Right lobe of liver (tissue), 6 donors: ENCODE measurements around the gene HDAC4. TPM values are rescaled to one million over a fixed set of nuclear protein-coding genes. Genes with fewer than 3 reads are reported as not detected.

Source experiments
- ATAC-seq, 4 donors: fragments of 200-7000 bp; cut with Tn5 transposase; one replicate each; pipeline ENCODE4 v1.9.1; 2020; ENCODE audit warnings: mild to moderate bottlenecking in 4 of 4, moderate library complexity in 4 of 4
- DNase-seq, 3 donors: peaks; one replicate each; pipeline ENCODE4 v3.0.0-alpha.2; 2020
- H3K27ac ChIP-seq, 3 donors: fragments of 200-600 bp; one replicate each; pipeline ENCODE4 v1.8.0; 2022
- H3K27me3 ChIP-seq, 2 donors: fragments of 200-600 bp; one replicate each; pipeline ENCODE4 v1.8.0; 2022
- H3K36me3 ChIP-seq, 4 donors: fragments of 200-600 bp; sonication (generic) in 1 of 4; one replicate each; pipeline versions ENCODE4 v1.5.1 to v1.8.0; 2017 to 2022; ENCODE audit warnings: control low read depth in 1 of 4
- H3K4me1 ChIP-seq, 4 donors: fragments of 200-600 bp; sonication (generic) in 1 of 4; one replicate each; pipeline versions ENCODE4 v1.5.1 to v1.8.0; 2017 to 2022; ENCODE audit warnings: control low read depth in 1 of 4
- H3K4me3 ChIP-seq, 3 donors: fragments of 200-600 bp; one replicate each; pipeline ENCODE4 v1.8.0; 2022
- H3K9me3 ChIP-seq, 4 donors: fragments of 200-600 bp; sonication (generic) in 1 of 4; one replicate each; pipeline versions ENCODE4 v1.5.1 to v1.8.0; 2017 to 2022; ENCODE audit warnings: control low read depth in 1 of 4
- POLR2A ChIP-seq: fragments of 450-650 bp; IDR thresholded peaks from one replicate; pipeline ENCODE4 v1.6.1; 2017; ENCODE audit warnings: antibody characterized with exemption, mild to moderate bottlenecking
- WGBS: methylation state at CpG from one replicate; pipeline ENCODE4 v1.1.6; 2018; ENCODE audit warnings: low coverage, low lambda C conversion rate; ENCODE audit not compliant: insufficient coverage; ENCODE audit errors: missing lambda C conversion rate; 5-methylcytosine and 5-hydroxymethylcytosine counted together
- intact Hi-C, 2 donors: fragments of 100-400 bp; cut with DNase I; formaldehyde crosslinking; loops; one replicate each; pipeline versions ENCODE4 v1.11.2 to v1.14.1; 2022
- total RNA-seq, 6 experiments: library from RNA; depleted of rRNA in 2 of 6; stranded (reverse); fragments of >200 nt in 2 of 6; fragmentation: NEBNext Ultra II Directional in 3 of 6; extraction: Animal tissue kit (Norgen Biotek cat#: 25700) in 3 of 6; gene quantifications; one replicate each; pipeline versions ENCODE4 v1.1.0 to v1.2.4, GENCODE V29; 2016 to 2023
- TF ChIP-seq, protein P1 (sequence below), 4 donors: fragments of 200-600 bp in 3 of 4; fragments of 450-650 bp in 1 of 4; IDR thresholded peaks; one replicate each; pipeline versions ENCODE4 v1.5.1 to v1.8.0; 2016 to 2022; ENCODE audit warnings: antibody characterized with exemption in 4 of 4, mild to moderate bottlenecking in 2 of 4
- donor health status: DM: no; HTN: yes; CAD: no.
- donor health status: DM: no; HTN: no; CAD: no.
- donor health status: DM: no; HTN: no; CAD: no.
- donor health status: DM: no; HTN: yes; CAD: no.
- donor health status: DM: no; HTN: yes; CAD: no.

HDAC4 gene
- total RNA-seq, 6 experiments from 2014 or later: 8.9 to 22.4 (median 14.7) TPM

GRCh38 chr2:239388236-239389151 is 12.3 kb downstream of the HDAC4 start:
- Histone ChIP-seq H3K4me3 (no peak overlapping the region), H3K27ac (no peak overlapping the region), H3K27me3 (no peaks in the 10 kb centered on the region), H3K36me3 (no peaks in the 10 kb centered on the region), H3K9me3 (no peaks in the 10 kb centered on the region), H3K4me1 (peaks cover 0 to 4% (median under 1%) of the 10 kb centered on the region in 4 donors)
- intact Hi-C loops: no loop called here
- TF ChIP-seq, protein P1, sequence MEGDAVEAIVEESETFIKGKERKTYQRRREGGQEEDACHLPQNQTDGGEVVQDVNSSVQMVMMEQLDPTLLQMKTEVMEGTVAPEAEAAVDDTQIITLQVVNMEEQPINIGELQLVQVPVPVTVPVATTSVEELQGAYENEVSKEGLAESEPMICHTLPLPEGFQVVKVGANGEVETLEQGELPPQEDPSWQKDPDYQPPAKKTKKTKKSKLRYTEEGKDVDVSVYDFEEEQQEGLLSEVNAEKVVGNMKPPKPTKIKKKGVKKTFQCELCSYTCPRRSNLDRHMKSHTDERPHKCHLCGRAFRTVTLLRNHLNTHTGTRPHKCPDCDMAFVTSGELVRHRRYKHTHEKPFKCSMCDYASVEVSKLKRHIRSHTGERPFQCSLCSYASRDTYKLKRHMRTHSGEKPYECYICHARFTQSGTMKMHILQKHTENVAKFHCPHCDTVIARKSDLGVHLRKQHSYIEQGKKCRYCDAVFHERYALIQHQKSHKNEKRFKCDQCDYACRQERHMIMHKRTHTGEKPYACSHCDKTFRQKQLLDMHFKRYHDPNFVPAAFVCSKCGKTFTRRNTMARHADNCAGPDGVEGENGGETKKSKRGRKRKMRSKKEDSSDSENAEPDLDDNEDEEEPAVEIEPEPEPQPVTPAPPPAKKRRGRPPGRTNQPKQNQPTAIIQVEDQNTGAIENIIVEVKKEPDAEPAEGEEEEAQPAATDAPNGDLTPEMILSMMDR (IDR thresholded peaks at IDR 0.05): no peak
- ATAC-seq: no peak
- DNase-seq: peak in 1 of 3 donors; percentile 40
- WGBS: no CpG with 5 or more reads among the region's 20 CpGs

- Histone ChIP-seq H3K36me3 (no peaks in the 10 kb centered on the region), H3K4me1 (no peaks in the 10 kb centered on the region), H3K27me3 (no peaks in the 10 kb centered on the region), H3K27ac (no peak overlapping the region), H3K4me3 (no peak overlapping the region), H3K9me3 (no peaks in the 10 kb centered on the region)
- ATAC-seq (no peak), DNase-seq (peak in 1 of 3 donors; percentile 21)
- TF ChIP-seq POLR2A: no peak
- TF ChIP-seq, protein P1 (IDR thresholded peaks at IDR 0.05): no peak
- 0% methylated on average over 1 of the region's 17 CpGs for WGBS
- intact Hi-C loops: no loop called here
Measured at GRCh38 chr2:239387811-239388210, 13.0 kb downstream of the HDAC4 start.

DNA sequence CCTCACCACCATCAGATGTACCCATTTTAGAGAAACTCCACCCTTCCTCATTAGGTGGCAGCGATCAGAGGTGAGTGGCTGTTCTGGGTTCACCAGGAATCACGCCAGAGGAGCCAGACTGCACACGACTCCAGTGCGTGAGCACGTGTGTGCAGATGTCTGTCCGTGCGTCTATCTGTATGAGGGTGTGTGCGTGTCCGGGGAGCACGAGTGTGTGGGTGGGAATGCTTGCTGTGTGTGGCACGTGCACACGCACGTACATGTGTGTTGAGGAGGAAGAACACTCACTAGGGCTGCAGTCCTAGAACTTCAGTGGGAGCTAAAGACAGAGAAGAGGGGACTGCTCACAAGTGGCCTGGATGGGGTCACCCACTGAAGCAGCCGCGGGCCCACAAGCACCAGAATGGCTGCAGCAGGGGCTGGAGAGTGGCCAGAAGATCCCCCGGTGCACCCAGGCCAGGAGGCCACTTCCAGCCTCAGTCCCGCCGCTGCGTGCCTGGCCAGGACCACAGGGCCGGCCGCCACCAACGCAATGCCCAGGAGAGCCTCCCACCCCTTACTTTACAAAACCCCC is 13.9 kb downstream of the HDAC4 start:
- H3K36me3 ChIP-seq: no peaks in the 10 kb centered on the region
- TF ChIP-seq POLR2A: no peak
- 79% methylated on average over 4 of the region's 22 CpGs for WGBS
- H3K4me1 ChIP-seq: no peaks in the 10 kb centered on the region
- H3K27me3 ChIP-seq: no peaks in the 10 kb centered on the region
- no peak overlapping the region for H3K27ac ChIP-seq
- H3K9me3 ChIP-seq: no peaks in the 10 kb centered on the region
- no peak for ATAC-seq
- DNase-seq: peak in 1 of 3 donors; percentile 53
- no peak overlapping the region for H3K4me3 ChIP-seq
- intact Hi-C loops: no loop called here

DNA sequence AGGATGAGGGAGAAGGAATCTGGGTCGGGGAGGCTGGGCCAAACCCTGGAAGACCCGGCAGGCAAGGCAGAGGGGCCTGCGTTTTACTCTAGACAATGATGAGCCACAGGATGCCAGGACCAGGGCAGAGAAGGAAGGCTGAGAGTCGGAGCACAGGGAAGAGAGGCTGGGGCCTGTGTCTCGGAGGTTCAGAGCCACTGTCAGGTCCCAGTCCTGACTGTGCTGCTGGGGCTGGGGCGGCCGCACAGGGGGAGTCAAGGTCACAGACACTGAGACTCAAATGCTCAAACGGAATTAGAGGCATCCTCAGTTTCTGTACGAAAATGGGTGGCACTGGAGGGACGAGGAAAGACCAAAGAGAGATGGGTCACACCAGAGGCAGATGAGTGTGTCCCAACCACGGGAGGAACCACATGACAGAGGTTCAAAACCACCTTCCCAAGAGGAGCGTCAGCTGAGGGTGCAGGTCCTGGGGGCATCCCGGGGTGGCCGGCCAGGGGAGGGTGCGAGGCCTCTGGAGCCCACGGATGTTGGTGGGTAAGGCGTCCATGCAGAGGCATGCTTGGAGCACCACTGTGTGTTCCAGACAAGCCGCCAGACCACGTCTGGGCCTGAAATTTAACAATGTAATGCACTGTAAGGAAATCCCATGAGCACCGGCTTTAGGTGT is 14.7 kb downstream of the HDAC4 start:
- no peak for TF ChIP-seq POLR2A
- TF ChIP-seq, protein P1 (IDR thresholded peaks at IDR 0.05): no peak
- Histone ChIP-seq H3K9me3 (no peaks in the 10 kb centered on the region), H3K4me3 (no peak overlapping the region), H3K27me3 (no peaks in the 10 kb centered on the region), H3K4me1 (no peaks in the 10 kb centered on the region), H3K27ac (no peak overlapping the region), H3K36me3 (no peaks in the 10 kb centered on the region)
- intact Hi-C loops: no loop called here
- 80% methylated on average over 2 of the region's 20 CpGs for WGBS
- ATAC-seq (no peak), DNase-seq (peak in 1 of 3 donors; percentile 29)
